Lung (tissue), 12 donors: ENCODE data around the gene ARHGAP22. TPM values are rescaled to one million over a fixed set of nuclear protein-coding genes. Genes with fewer than 3 reads are reported as not detected.

ENCODE experiments used
- ATAC-seq: fragments of 200-7000 bp; cut with Tn5 transposase; one replicate; pipeline ENCODE4 v1.9.1; 2020; ENCODE audit warnings: moderate number of reproducible peaks; ENCODE audit not compliant: insufficient read depth, low FRiP score
- DNase-seq, 3 donors: peaks; one replicate each; pipeline ENCODE4 v3.0.0-alpha.2; 2013 to 2017
- H3K27ac ChIP-seq, 2 donors: one replicate each; pipeline ENCODE4 v1.5.1; 2013; ENCODE audit warnings: mild to moderate bottlenecking in 2 of 2, moderate library complexity in 2 of 2, control low read depth in 1 of 2, inconsistent platforms in 1 of 2, low read depth in 1 of 2, low read length in 1 of 2
- H3K27me3 ChIP-seq, 3 donors: one replicate each; pipeline ENCODE4 v1.5.1; 2013; ENCODE audit warnings: low read length in 2 of 3; ENCODE audit not compliant: control insufficient read depth in 3 of 3, insufficient read depth in 3 of 3
- H3K36me3 ChIP-seq, 4 donors: one replicate each; pipeline ENCODE4 v1.5.1; 2013; ENCODE audit warnings: low read length in 4 of 4, mild to moderate bottlenecking in 1 of 4, moderate library complexity in 1 of 4; ENCODE audit not compliant: control insufficient read depth in 4 of 4, insufficient read depth in 4 of 4
- H3K4me1 ChIP-seq, 5 donors: one replicate each; pipeline ENCODE4 v1.5.1; 2013; ENCODE audit warnings: low read length in 5 of 5, mild to moderate bottlenecking in 2 of 5, moderate library complexity in 1 of 5; ENCODE audit not compliant: control insufficient read depth in 5 of 5, insufficient read depth in 5 of 5
- H3K4me3 ChIP-seq: one replicate; pipeline ENCODE4 v1.5.1; 2013; ENCODE audit warnings: mild to moderate bottlenecking, control low read depth, moderate library complexity
- H3K9ac ChIP-seq, 2 donors: one replicate each; pipeline ENCODE4 v1.5.1; 2013; ENCODE audit warnings: low read length in 2 of 2, control low read depth in 1 of 2; ENCODE audit not compliant: insufficient read depth in 1 of 2
- H3K9me3 ChIP-seq, 4 donors: one replicate each; pipeline ENCODE4 v1.5.1; 2013; ENCODE audit warnings: low read length in 3 of 4, mild to moderate bottlenecking in 1 of 4, moderate library complexity in 1 of 4; ENCODE audit not compliant: control insufficient read depth in 4 of 4, insufficient read depth in 3 of 4
- WGBS, 2 donors: extraction: QIAGEN DNeasy Blood & Tissue Kit; methylation state at CpG; one replicate each; pipeline ENCODE4 v1.1.7; 2013; 5-methylcytosine and 5-hydroxymethylcytosine counted together
- polyA plus RNA-seq, 2 donors: library from polyadenylated mRNA; stranded (reverse); fragments of 200-250 nt; gene quantifications; one replicate each; pipeline ENCODE4 v1.2.1, GENCODE V29; 2013
- total RNA-seq, 2 donors: library from RNA; depleted of rRNA in 1 of 2; stranded (reverse); fragments of >200 nt in 1 of 2; gene quantifications; one replicate each; pipeline ENCODE4 v1.2.1, GENCODE V29; 2014 to 2021
- TF ChIP-seq, protein P1 (sequence below): IDR thresholded peaks from 2 replicates; pipeline ENCODE4 v1.5.1; 2012; ENCODE audit warnings: mild to moderate bottlenecking; ENCODE audit errors: control extremely low read depth, extremely low read depth
- donor health status: control.
- donor health status: control.
- donor health status: Bipolar disorder and iron deficiency.
- donor health status: healthy.
- donor health status: DM: yes; HTN: yes; CAD: no.

Gene ARHGAP22
- total and polyA plus RNA-seq, 4 donors: 3.2 to 6.9 (median 4.1) TPM

DNA sequence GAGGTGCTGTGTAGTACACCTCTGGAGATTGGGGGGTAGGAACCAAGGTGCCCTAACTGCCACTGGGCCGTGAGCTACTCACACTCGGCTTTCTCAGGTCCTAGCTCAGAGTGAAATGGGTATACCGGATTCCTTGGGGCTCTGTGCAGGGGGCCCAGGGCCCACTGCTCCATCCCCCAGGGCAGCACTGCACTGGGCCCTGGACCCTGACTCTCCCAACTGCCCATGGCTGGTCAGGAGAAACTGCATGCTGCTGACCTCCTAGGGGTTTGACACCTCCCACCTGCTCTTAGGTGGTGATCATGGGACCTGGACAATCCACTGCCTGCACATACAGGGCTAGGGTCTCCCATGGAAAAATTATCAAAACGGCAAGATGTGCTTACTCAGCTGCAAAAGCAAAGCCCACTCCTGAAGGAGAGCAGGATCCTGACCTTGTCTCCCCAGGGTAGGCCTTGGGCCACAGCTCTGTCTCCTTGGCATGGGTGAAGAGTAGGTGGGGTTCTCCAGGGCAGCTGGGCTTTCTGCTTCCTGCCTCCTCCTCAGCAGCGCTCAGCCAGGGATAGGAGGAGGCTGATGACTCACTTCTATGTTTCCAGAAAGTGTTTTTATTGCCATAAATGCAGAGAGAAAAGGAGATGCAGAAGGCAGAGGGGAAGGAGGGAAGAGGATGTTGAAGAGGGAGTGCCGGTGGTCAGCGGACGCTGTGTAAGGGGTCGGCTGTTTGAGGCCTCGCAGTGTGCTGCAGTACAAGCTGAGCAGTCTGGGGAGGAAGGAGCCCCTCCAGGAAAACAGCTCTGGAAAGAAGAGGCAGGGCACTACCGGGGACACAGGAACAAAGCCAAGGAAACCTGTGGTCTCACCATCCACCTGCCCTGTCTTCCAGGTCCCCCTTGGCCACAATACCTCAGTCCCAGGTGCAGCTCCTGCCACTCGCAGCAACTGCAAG, 107.8 kb downstream of the ARHGAP22 start:
- Histone ChIP-seq H3K36me3 (no peaks in the 10 kb centered on the region), H3K4me3 (no peak overlapping the region), H3K9me3 (peaks cover 0 to 1% (median 0%) of the 10 kb centered on the region in 4 donors), H3K4me1 (no peaks in the 10 kb centered on the region), H3K27me3 (no peaks in the 10 kb centered on the region), H3K27ac (no peak overlapping the region), H3K9ac (no peak overlapping the region)
- TF ChIP-seq, protein P1, sequence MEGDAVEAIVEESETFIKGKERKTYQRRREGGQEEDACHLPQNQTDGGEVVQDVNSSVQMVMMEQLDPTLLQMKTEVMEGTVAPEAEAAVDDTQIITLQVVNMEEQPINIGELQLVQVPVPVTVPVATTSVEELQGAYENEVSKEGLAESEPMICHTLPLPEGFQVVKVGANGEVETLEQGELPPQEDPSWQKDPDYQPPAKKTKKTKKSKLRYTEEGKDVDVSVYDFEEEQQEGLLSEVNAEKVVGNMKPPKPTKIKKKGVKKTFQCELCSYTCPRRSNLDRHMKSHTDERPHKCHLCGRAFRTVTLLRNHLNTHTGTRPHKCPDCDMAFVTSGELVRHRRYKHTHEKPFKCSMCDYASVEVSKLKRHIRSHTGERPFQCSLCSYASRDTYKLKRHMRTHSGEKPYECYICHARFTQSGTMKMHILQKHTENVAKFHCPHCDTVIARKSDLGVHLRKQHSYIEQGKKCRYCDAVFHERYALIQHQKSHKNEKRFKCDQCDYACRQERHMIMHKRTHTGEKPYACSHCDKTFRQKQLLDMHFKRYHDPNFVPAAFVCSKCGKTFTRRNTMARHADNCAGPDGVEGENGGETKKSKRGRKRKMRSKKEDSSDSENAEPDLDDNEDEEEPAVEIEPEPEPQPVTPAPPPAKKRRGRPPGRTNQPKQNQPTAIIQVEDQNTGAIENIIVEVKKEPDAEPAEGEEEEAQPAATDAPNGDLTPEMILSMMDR: no peak
- DNase-seq: no peak
- 48 to 63% methylated on average over 12 of the region's 12 CpGs for WGBS, 2 donors
- no peak for ATAC-seq

DNA sequence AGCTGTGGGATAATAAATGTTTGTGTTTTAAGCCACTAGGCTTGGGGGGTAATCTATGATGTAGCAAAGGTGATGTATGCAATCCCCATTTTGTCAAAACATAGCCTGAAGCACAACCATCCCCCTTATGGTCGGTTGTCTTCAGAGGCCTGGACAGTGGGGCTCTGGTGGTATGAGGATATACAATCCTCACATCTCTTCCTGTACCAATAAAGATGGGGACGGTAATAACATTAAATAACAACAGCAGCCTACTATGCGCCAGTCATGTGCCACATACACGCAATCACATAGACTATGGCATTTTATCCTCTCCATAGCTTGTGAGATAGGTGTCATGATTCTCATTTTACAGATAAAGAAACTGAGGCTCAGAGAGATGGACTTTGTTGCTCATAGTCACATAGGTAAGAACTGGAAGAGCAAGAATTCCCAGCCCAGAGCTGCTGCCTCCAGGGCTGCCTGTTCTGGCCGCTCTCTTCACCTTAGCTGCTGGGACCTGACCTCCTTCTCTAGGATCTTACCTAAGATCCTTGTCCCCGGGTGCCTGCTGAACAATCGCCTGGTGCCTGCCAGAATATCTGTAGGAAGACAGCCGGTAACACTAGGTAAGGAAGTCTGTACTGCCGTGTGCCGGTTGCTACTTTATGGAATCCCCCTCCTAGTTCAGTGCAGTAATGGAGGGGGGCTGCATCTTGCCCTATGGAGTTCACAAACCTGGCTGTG, 108.6 kb downstream of the ARHGAP22 start:
- TF ChIP-seq, protein P1: no peak
- Histone ChIP-seq H3K9ac (no peak overlapping the region), H3K4me3 (no peak overlapping the region), H3K9me3 (peaks cover 0 to 1% (median 0%) of the 10 kb centered on the region in 4 donors), H3K27ac (no peak overlapping the region), H3K27me3 (no peaks in the 10 kb centered on the region), H3K4me1 (no peaks in the 10 kb centered on the region), H3K36me3 (no peaks in the 10 kb centered on the region)
- no peak for DNase-seq
- 85 to 95% methylated on average over 10 of the region's 10 CpGs for WGBS, 2 donors
- no peak for ATAC-seq

DNA sequence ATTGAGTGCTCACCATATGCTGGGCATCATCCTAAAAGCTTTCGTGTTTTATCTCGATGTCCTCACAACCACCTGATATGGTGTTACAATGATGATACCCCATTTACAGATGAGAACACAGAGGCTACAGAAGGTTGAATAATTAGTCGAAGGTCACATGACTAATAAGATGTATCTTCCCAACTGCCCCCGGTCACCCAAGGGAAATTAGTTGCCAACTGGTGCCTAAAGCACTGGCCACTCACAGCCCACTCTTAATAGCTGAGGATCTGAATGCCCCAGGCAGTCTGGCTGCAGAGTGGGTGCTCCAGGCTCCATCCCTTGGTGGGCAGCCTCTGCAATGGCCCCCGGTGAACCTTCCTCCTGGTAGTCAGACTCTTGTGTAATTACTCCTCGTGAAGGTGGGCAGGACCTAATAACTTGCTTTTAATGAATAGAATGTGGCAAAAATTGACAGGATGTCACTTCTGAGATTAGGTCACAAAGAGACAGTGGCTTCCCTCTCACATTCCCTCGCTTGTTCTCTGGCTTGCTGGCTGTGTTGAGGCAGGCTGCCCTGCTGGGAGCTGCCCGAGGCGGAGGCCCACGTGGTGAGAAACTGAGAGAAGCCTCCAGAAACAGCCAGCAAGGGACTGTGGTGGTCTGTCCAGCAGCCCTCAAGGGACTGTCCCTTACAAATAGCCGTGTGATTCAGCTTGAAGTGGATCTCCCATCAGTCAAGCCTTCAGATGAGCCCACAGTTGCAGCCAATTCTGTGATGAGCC, 109.4 kb downstream of the ARHGAP22 start:
- WGBS, 2 donors: 86 to 88% methylated on average over 11 of the region's 11 CpGs
- ATAC-seq (no peak), DNase-seq (no peak)
- peaks cover 0 to 1% (median 0%) of the 10 kb centered on the region in 4 donors for H3K9me3 ChIP-seq
- no peak overlapping the region for H3K4me3 ChIP-seq
- H3K4me1 ChIP-seq: no peaks in the 10 kb centered on the region
- TF ChIP-seq, protein P1: no peak
- H3K9ac ChIP-seq: no peak overlapping the region
- H3K27me3 ChIP-seq: no peaks in the 10 kb centered on the region
- H3K27ac ChIP-seq: no peak overlapping the region
- H3K36me3 ChIP-seq: no peaks in the 10 kb centered on the region
